Calu3 (cell line): Measurements from ENCODE around the gene WDR5. TPM values are rescaled to one million over a fixed set of nuclear protein-coding genes. Genes with fewer than 3 reads are reported as not detected.

Source experiments
- BruUV-seq: library from RNA; stranded (reverse); fragments of 400-500 nt; replicated peaks from 2 replicates; lab custom pipeline; 2021; lab: Mats Ljungman, UMichigan
- CTCF ChIA-PET: fragments of 300-600 bp; sonication (Branson Sonifier 250); formaldehyde crosslinking; loops from one replicate; lab custom pipeline; 2022; ENCODE audit warnings: antibody characterized with exemption; lab: Charles Lee
- DNase-seq: peaks from one replicate; pipeline ENCODE4 v3.0.0; 2022
- H3K27ac Mint-ChIP-seq: one replicate; pipeline ENCODE4 v1.8.0; 2022; ENCODE audit warnings: mixed read lengths; ENCODE audit not compliant: unreplicated experiment
- H3K27me3 Mint-ChIP-seq: one replicate; pipeline ENCODE4 v1.8.0; 2022; ENCODE audit warnings: mixed read lengths; ENCODE audit not compliant: unreplicated experiment
- H3K36me3 Mint-ChIP-seq: one replicate; pipeline ENCODE4 v1.8.0; 2022; ENCODE audit warnings: mild to moderate bottlenecking, moderate library complexity, mixed read lengths; ENCODE audit not compliant: insufficient read depth, unreplicated experiment
- H3K4me1 Mint-ChIP-seq: one replicate; pipeline ENCODE4 v1.8.0; 2022; ENCODE audit warnings: mild to moderate bottlenecking, low read depth, mixed read lengths; ENCODE audit not compliant: unreplicated experiment
- H3K4me3 Mint-ChIP-seq: one replicate; pipeline ENCODE4 v1.8.0; 2022; ENCODE audit warnings: mild to moderate bottlenecking, low read depth, moderate library complexity, mixed read lengths; ENCODE audit not compliant: unreplicated experiment
- H3K9me3 Mint-ChIP-seq: one replicate; pipeline ENCODE4 v1.8.0; 2022; ENCODE audit warnings: low read depth, mixed read lengths; ENCODE audit not compliant: unreplicated experiment
- intact Hi-C: fragments of 100-400 bp; cut with micrococcal nuclease; formaldehyde crosslinking; loops from one replicate; pipeline ENCODE4 v1.10.0; 2022; ENCODE audit not compliant: unreplicated experiment
- total RNA-seq: library from RNA; stranded (reverse); gene quantifications from 2 replicates; pipeline ENCODE4 v1.2.3, GENCODE V29; 2022
- TF ChIP-seq, protein P1 (sequence below): fragments of 200-600 bp; IDR thresholded peaks from one replicate; pipeline ENCODE4 v1.8.0; 2022; ENCODE audit warnings: antibody characterized with exemption; ENCODE audit not compliant: unreplicated experiment

Gene WDR5
- total RNA-seq, 1 experiment from 2014 or later, result 27.5 TPM

DNA sequence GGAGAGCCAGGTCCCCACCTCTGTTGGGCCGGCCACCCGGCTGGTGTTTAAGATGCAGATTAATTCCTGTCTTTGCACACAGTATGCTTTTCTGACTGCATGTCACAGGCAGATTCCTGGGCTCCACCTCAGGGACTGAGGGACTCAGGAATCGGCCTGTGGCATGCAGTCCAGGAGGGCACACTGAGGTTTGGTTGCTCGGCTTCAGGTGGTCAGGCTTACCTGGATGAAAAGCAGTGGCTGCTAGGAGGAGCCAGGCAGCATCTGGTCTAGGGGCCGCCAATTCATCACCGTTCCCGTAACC lies 1.1 kb downstream of the WDR5 start:
- H3K27me3 Mint-ChIP-seq, result no peaks in the 10 kb centered on the region
- BruUV-seq, result no TSS peak
- H3K27ac Mint-ChIP-seq, result peak overlapping the region; percentile 42
- CTCF ChIA-PET, result no interaction called here
- peaks cover 46% of the 10 kb centered on the region for H3K36me3 Mint-ChIP-seq
- no peaks in the 10 kb centered on the region for H3K9me3 Mint-ChIP-seq
- TF ChIP-seq, protein P1, sequence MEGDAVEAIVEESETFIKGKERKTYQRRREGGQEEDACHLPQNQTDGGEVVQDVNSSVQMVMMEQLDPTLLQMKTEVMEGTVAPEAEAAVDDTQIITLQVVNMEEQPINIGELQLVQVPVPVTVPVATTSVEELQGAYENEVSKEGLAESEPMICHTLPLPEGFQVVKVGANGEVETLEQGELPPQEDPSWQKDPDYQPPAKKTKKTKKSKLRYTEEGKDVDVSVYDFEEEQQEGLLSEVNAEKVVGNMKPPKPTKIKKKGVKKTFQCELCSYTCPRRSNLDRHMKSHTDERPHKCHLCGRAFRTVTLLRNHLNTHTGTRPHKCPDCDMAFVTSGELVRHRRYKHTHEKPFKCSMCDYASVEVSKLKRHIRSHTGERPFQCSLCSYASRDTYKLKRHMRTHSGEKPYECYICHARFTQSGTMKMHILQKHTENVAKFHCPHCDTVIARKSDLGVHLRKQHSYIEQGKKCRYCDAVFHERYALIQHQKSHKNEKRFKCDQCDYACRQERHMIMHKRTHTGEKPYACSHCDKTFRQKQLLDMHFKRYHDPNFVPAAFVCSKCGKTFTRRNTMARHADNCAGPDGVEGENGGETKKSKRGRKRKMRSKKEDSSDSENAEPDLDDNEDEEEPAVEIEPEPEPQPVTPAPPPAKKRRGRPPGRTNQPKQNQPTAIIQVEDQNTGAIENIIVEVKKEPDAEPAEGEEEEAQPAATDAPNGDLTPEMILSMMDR, result no peak
- intact Hi-C loops, result no loop called here
- DNase-seq, result no peak
- peak overlapping the region; percentile 84 for H3K4me3 Mint-ChIP-seq
- H3K4me1 Mint-ChIP-seq, result peaks cover 16% of the 10 kb centered on the region

DNA sequence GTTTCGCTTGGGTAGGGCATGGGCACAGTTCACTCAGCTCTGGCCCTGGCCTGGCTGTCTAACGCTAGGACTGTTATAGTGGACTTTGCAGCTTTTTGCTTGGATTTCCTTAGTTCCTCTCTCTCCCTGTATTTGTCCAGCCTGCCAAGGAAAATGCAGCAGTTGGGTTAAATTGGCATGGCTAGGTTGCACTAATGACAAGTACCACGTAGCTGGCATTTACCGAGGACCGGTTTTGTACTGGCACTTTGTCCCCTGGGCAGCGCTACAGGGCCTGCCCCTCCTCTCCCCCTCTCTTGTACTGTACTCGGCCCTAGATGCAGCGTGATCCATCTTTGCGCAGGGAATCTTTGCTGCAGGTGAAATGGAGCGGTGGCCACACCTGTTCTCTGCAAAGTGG lies 2.4 kb downstream of the WDR5 start:
- TF ChIP-seq, protein P1, result no peak
- intact Hi-C loops, result no loop called here

DNA sequence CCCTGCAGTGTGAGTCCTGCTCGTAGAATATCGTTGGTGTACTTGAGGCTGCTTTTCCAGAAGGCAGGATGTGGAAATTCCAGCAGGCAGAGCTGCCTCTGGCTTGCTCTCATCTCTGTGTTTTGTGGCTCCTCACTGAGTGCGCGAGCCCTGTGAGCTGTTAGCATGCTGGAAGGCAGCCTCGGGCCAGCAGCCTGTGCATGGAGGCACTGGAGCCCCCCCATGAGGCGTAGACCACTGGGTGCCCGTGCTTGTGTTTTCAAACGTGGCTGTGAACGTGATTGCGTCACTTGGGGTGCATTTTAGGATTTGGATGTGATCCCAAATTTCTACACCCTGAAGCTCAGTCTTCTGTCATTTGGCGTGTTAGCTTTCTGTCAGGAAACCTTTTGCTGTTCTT lies 3.2 kb downstream of the WDR5 start:
- peaks cover 50% of the 10 kb centered on the region for H3K36me3 Mint-ChIP-seq
- CTCF ChIA-PET, result no interaction called here
- TF ChIP-seq, protein P1, result no peak
- no peak overlapping the region for H3K27ac Mint-ChIP-seq
- no peak overlapping the region for H3K4me3 Mint-ChIP-seq
- no TSS peak for BruUV-seq
- DNase-seq, result no peak
- intact Hi-C loops, result no loop called here
- H3K27me3 Mint-ChIP-seq, result no peaks in the 10 kb centered on the region
- H3K9me3 Mint-ChIP-seq, result no peaks in the 10 kb centered on the region
- H3K4me1 Mint-ChIP-seq, result peaks cover 14% of the 10 kb centered on the region

More for the DNA sequence above, 2.4 kb downstream of the WDR5 start:
- H3K36me3 Mint-ChIP-seq, result peaks cover 51% of the 10 kb centered on the region
- H3K27ac Mint-ChIP-seq, result no peak overlapping the region
- no peaks in the 10 kb centered on the region for H3K9me3 Mint-ChIP-seq
- peaks cover 16% of the 10 kb centered on the region for H3K4me1 Mint-ChIP-seq
- no peaks in the 10 kb centered on the region for H3K27me3 Mint-ChIP-seq
- CTCF ChIA-PET, result no interaction called here
- DNase-seq, result no peak
- no peak overlapping the region for H3K4me3 Mint-ChIP-seq
- no TSS peak for BruUV-seq

DNA sequence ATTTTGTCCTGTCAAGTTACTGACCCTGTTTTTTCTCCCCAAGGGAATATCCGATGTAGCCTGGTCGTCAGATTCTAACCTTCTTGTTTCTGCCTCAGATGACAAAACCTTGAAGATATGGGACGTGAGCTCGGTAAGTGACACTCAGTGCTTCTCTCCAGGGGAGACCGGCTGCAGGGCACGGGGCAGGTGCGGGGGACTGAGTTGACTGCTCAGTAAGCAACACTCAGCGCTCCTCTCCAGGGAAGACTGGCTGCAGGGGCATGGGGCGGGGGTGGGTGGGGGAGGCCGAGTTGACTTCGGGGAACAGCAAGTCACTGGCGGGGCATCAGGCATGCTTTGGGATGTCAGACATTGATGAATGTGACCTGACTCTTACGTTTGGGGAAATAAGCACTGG lies 6.0 kb downstream of the WDR5 start:
- no peak overlapping the region for H3K27ac Mint-ChIP-seq

More for the DNA sequence above, 6.0 kb downstream of the WDR5 start:
- Mint-ChIP-seq H3K27me3 (no peaks in the 10 kb centered on the region), H3K4me1 (peaks cover 8% of the 10 kb centered on the region), H3K9me3 (no peaks in the 10 kb centered on the region), H3K4me3 (no peak overlapping the region), H3K36me3 (peaks cover 25% of the 10 kb centered on the region)
- CTCF ChIA-PET, result no interaction called here
- TF ChIP-seq, protein P1, result no peak
- no peak for DNase-seq
- intact Hi-C loops, result no loop called here
- BruUV-seq, result no TSS peak
